ENCODE measurements around the gene ZFAND2B.

ZFAND2B gene

DNA sequence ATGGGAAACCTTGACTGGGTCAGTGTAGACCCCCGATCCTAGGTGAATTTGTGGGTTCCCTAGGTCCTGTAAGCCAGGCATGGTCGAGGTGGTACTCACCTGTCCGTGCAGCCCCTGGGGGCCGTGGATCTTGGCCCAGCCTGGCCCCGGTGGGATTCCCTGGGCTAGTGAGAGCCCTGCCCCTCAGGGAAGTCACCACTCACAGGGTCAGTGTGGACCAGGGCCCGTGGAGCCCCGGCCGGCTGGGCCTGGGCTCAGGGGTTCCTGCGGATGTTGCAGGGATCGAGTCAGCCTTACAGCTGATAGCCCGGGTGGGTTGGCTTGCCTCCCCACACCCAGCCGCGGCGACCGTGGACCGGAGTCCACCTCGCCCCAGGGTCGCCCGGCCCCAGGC lies 22.3 kb downstream of the ZFAND2B start:
- Histone ChIP-seq H3K79me2 (ENCODE audit: low read length) (peaks cover 31% of the 10 kb centered on the region), H3K9me3 (ENCODE audit: insufficient read depth, low read length) (no peaks in the 10 kb centered on the region), H3K27ac (ENCODE audit: low read length) (peak overlapping the region; percentile 54; the same call in 1 of the 2 replicates), H3K4me2 (ENCODE audit: low read length) (peak overlapping the region; percentile 94), H3K4me1 (ENCODE audit: low read length) (peaks cover 14% of the 10 kb centered on the region), H4K20me1 (ENCODE audit: insufficient read depth, low read length) (no peaks in the 10 kb centered on the region), H3K9ac (ENCODE audit: low read length) (peak overlapping the region; percentile 87), H2AFZ (ENCODE audit: low read depth, low read length) (no peak overlapping the region), H3K27me3 (ENCODE audit: low read depth, low read length) (no peaks in the 10 kb centered on the region), H3K36me3 (replicated peaks; ENCODE audit: low read depth, low read length) (peaks cover 13% of the 10 kb centered on the region), H3K4me3 (ENCODE audit: low read length) (peak overlapping the region; percentile 100)
- TF ChIP-seq EZH2phosphoT487 (IDR thresholded peaks at IDR 0.05; ENCODE audit: low read depth) = no peak
- TF ChIP-seq, protein P1, sequence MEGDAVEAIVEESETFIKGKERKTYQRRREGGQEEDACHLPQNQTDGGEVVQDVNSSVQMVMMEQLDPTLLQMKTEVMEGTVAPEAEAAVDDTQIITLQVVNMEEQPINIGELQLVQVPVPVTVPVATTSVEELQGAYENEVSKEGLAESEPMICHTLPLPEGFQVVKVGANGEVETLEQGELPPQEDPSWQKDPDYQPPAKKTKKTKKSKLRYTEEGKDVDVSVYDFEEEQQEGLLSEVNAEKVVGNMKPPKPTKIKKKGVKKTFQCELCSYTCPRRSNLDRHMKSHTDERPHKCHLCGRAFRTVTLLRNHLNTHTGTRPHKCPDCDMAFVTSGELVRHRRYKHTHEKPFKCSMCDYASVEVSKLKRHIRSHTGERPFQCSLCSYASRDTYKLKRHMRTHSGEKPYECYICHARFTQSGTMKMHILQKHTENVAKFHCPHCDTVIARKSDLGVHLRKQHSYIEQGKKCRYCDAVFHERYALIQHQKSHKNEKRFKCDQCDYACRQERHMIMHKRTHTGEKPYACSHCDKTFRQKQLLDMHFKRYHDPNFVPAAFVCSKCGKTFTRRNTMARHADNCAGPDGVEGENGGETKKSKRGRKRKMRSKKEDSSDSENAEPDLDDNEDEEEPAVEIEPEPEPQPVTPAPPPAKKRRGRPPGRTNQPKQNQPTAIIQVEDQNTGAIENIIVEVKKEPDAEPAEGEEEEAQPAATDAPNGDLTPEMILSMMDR (IDR thresholded peaks at IDR 0.05; ENCODE audit: low read depth, low read length) = no peak

DNA sequence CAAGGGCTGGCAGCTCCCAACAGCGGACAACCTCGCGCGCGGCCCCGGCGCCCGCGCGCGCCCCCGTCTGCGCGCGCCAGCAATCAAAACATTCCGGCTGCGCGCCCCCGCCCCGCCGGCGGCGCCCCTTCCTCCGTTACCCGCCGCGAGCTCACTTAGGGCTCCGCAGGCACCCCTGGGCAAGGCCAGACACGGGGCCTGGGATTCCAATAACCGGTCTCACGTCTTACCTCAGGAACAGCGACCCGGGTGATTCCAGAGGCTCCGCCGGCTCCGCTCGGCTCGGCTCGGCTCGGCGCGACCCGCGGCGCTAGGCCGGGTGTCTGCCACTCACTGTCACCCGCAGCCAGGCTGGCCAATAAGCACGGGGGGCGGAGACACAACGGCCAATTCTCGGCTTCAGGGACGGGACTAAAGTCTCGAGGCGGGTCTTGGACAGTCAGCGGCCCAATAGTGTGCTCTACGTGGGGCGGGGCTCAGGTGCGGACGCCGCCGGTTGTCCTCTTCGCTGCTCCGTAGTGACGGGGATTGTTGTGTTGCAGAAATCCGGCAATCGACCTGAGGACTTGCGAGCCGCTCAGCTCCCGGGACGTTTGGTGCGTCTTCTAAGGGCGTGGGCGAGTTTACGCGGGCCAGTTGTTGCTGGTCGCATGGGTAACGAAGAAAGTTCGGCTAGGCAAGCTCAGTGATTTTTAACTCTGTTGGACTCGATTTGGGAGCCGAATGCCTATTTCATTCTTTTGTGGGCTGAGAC lies 22.9 kb downstream of the ZFAND2B start, which contains the start of the genes ANKZF1 and ATG9A:
TSS of gene ANKZF1 (plus strand) at position 502 of the 754 bp plus-strand sequence. CDS start 452 bp downstream, outside the sequence.
TSS of gene ATG9A (minus strand) at position 332 of the 754 bp plus-strand sequence. CDS start 1,612 bp downstream, outside the sequence.
- Histone ChIP-seq H3K4me2 (ENCODE audit: low read length) (peak within 1 kb of the TSS; percentile 94), H3K36me3 (replicated peaks; ENCODE audit: low read depth, low read length) (peaks cover 16% of the 10 kb centered on the region), H3K9me3 (ENCODE audit: insufficient read depth, low read length) (no peaks in the 10 kb centered on the region), H3K9ac (ENCODE audit: low read length) (peak within 1 kb of the TSS; percentile 87), H3K27me3 (ENCODE audit: low read depth, low read length) (no peaks in the 10 kb centered on the region), H3K4me1 (ENCODE audit: low read length) (peaks cover 14% of the 10 kb centered on the region), H3K4me3 (ENCODE audit: low read length) (peak within 1 kb of the TSS; percentile 100), H3K27ac (ENCODE audit: low read length) (peak within 1 kb of the TSS; percentile 59), H3K79me2 (ENCODE audit: low read length) (peaks cover 31% of the 10 kb centered on the region), H2AFZ (ENCODE audit: low read depth, low read length) (peak within 1 kb of the TSS; percentile 93; the same call in 1 of the 2 replicates), H4K20me1 (ENCODE audit: insufficient read depth, low read length) (no peaks in the 10 kb centered on the region)
- TF ChIP-seq, protein P1 (IDR thresholded peaks at IDR 0.05; ENCODE audit: low read depth, low read length) = no peak
- no peak for TF ChIP-seq EZH2phosphoT487 (IDR thresholded peaks at IDR 0.05; ENCODE audit: low read depth)

DNA sequence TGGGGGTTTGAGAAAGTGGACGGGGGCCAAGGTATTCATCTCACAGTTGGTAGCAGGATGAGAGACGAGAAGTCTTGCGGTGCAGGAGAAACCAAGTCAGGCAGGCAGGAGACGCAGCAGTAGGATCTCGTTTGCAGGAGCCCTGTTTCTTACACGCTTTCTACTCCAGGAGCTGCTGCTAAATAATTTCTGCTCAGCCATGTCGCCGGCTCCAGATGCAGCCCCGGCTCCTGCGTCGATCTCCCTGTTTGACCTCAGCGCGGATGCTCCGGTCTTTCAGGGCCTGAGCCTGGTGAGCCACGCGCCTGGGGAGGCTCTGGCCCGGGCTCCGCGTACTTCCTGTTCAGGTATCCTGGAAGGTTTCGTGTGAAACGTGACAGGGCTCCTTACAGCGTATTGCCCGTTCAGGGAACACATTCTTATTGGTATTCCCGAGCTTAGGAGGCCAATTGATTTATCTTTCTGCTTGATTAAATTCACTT lies 23.5 kb downstream of the ZFAND2B start:
- Histone ChIP-seq H3K27me3 (ENCODE audit: low read depth, low read length) (no peaks in the 10 kb centered on the region), H3K79me2 (ENCODE audit: low read length) (peaks cover 31% of the 10 kb centered on the region), H3K9me3 (ENCODE audit: insufficient read depth, low read length) (no peaks in the 10 kb centered on the region), H2AFZ (ENCODE audit: low read depth, low read length) (no peak overlapping the region; the same call in 1 of the 2 replicates), H4K20me1 (ENCODE audit: insufficient read depth, low read length) (no peaks in the 10 kb centered on the region), H3K36me3 (replicated peaks; ENCODE audit: low read depth, low read length) (peaks cover 20% of the 10 kb centered on the region), H3K4me2 (ENCODE audit: low read length) (peak overlapping the region; percentile 80), H3K4me1 (ENCODE audit: low read length) (peaks cover 14% of the 10 kb centered on the region), H3K4me3 (ENCODE audit: low read length) (peak overlapping the region; percentile 100), H3K9ac (ENCODE audit: low read length) (peak overlapping the region; percentile 68), H3K27ac (ENCODE audit: low read length) (peak overlapping the region; percentile 59)
- no peak for TF ChIP-seq EZH2phosphoT487 (IDR thresholded peaks at IDR 0.05; ENCODE audit: low read depth)
- TF ChIP-seq, protein P1 (IDR thresholded peaks at IDR 0.05; ENCODE audit: low read depth, low read length) = no peak

DNA sequence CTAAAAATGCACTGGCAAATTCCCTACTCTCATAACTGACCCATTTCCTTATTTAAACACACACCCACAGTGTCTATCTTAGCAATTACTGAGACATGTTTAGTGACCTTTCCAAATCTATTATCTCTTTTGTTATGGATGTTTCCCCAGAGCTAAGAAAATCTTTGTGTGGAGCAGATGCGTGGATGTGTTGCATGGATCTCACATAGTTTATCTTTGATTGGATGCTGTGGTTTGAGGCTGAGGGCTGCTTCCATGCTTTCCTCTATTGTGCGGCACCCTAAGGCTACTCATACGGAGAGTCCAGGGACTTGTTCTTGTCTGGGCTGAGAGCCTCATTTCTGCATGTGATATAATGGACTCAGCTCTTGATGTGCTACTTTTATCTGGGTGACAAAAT lies 27.7 kb downstream of the ZFAND2B start:
- Histone ChIP-seq H3K27me3 (ENCODE audit: low read depth, low read length) (no peaks in the 10 kb centered on the region), H3K79me2 (ENCODE audit: low read length) (peaks cover 14% of the 10 kb centered on the region), H3K4me3 (ENCODE audit: low read length) (no peak overlapping the region), H2AFZ (ENCODE audit: low read depth, low read length) (no peak overlapping the region), H3K9me3 (ENCODE audit: insufficient read depth, low read length) (no peaks in the 10 kb centered on the region), H3K4me1 (ENCODE audit: low read length) (peaks cover 7% of the 10 kb centered on the region), H3K36me3 (replicated peaks; ENCODE audit: low read depth, low read length) (peaks cover 24% of the 10 kb centered on the region), H3K9ac (ENCODE audit: low read length) (no peak overlapping the region), H3K27ac (ENCODE audit: low read length) (no peak overlapping the region), H4K20me1 (ENCODE audit: insufficient read depth, low read length) (no peaks in the 10 kb centered on the region), H3K4me2 (ENCODE audit: low read length) (no peak overlapping the region)
- TF ChIP-seq EZH2phosphoT487 (IDR thresholded peaks at IDR 0.05; ENCODE audit: low read depth) = no peak
- TF ChIP-seq, protein P1 (IDR thresholded peaks at IDR 0.05; ENCODE audit: low read depth, low read length) = no peak

All from OCI-LY3 (cell line).